EL (cell line): ENCODE measurements around the gene ZNF516.

ENCODE experiments used
- DNase-seq: peaks from one replicate; pipeline ENCODE4 v3.0.0-alpha.2; 2016

The ZNF516 gene

GRCh38 chr18:76398295-76398694 is 96.7 kb downstream of the ZNF516 start:
- DNase-seq = no peak

GRCh38 chr18:76397631-76398030 is 97.4 kb downstream of the ZNF516 start:
- no peak for DNase-seq

GRCh38 chr18:76396792-76397191 is 98.2 kb downstream of the ZNF516 start:
- no peak for DNase-seq

- no peak for DNase-seq
Measured at GRCh38 chr18:76395609-76396008, 99.4 kb downstream of the ZNF516 start.

GRCh38 chr18:76394780-76395476 is 100.1 kb downstream of the ZNF516 start:
- peak; percentile 33 for DNase-seq

- DNase-seq = no peak
Measured at GRCh38 chr18:76392349-76392748, 102.7 kb downstream of the ZNF516 start.

GRCh38 chr18:76391746-76392145 is 103.3 kb downstream of the ZNF516 start:
- no peak for DNase-seq

- no peak for DNase-seq
Measured at GRCh38 chr18:76391038-76391437, 104.0 kb downstream of the ZNF516 start.

- DNase-seq = no peak
Measured at GRCh38 chr18:76390452-76391035, 104.5 kb downstream of the ZNF516 start.

GRCh38 chr18:76389716-76390115 is 105.3 kb downstream of the ZNF516 start:
- DNase-seq = no peak

GRCh38 chr18:76388891-76389423 is 106.1 kb downstream of the ZNF516 start:
- DNase-seq = no peak

GRCh38 chr18:76388261-76388660 is 106.8 kb downstream of the ZNF516 start:
- DNase-seq = no peak

- DNase-seq = no peak
Measured at GRCh38 chr18:76387608-76388007, 107.4 kb downstream of the ZNF516 start.

GRCh38 chr18:76386886-76387285 is 108.2 kb downstream of the ZNF516 start:
- DNase-seq = no peak

- no peak for DNase-seq
Measured at GRCh38 chr18:76386071-76386470, 109.0 kb downstream of the ZNF516 start.

- DNase-seq = no peak
Measured at GRCh38 chr18:76385681-76385975, 109.4 kb downstream of the ZNF516 start.

GRCh38 chr18:76384861-76385680 is 110.0 kb downstream of the ZNF516 start:
- no peak for DNase-seq

GRCh38 chr18:76384114-76384790 is 110.8 kb downstream of the ZNF516 start:
- no peak for DNase-seq

GRCh38 chr18:76383636-76384035 is 111.4 kb downstream of the ZNF516 start:
- DNase-seq = no peak

GRCh38 chr18:76382275-76382674 is 112.8 kb downstream of the ZNF516 start:
- DNase-seq = no peak

GRCh38 chr18:76380791-76381405 is 114.1 kb downstream of the ZNF516 start:
- peak; percentile 29 for DNase-seq

- DNase-seq = no peak
Measured at GRCh38 chr18:76380127-76380729, 114.8 kb downstream of the ZNF516 start.
